GM19395 (cell line): ENCODE results near the gene UVSSA.
"Not testable (repeated sequence)": the region's sequence is repeated elsewhere in the genome, so short reads cannot be mapped to it uniquely, and the experiment has no call there.

Experiments used
- ATAC-seq: cut with Tn5 transposase; IDR thresholded peaks from one replicate; pipeline ENCODE4 v1.9.1; 2021; ENCODE audit warnings: mild to moderate bottlenecking, moderate library complexity; ENCODE audit not compliant: unreplicated experiment

The UVSSA gene

GRCh38 chr4:1415681-1415981, 68.6 kb downstream of the UVSSA start:
- ATAC-seq, result no peak

- ATAC-seq, result no peak
Observed at GRCh38 chr4:1416051-1416947, 69.3 kb downstream of the UVSSA start.

- no peak for ATAC-seq
Observed at GRCh38 chr4:1416948-1417260, 69.9 kb downstream of the UVSSA start.

- ATAC-seq, result no peak
Observed at GRCh38 chr4:1417522-1418390, 70.7 kb downstream of the UVSSA start.

- no peak for ATAC-seq
Observed at GRCh38 chr4:1418494-1419285, 71.7 kb downstream of the UVSSA start.

- ATAC-seq, result no peak
Observed at GRCh38 chr4:1419708-1420107, 72.7 kb downstream of the UVSSA start.

- no peak for ATAC-seq
Observed at GRCh38 chr4:1421657-1422056, 74.6 kb downstream of the UVSSA start.

GRCh38 chr4:1427010-1427409, 80.0 kb downstream of the UVSSA start:
- no peak for ATAC-seq

- ATAC-seq, result not testable (repeated sequence)
Observed at GRCh38 chr4:1443688-1444172, 96.7 kb downstream of the UVSSA start.
